HG03097 (cell line): Measurements from ENCODE around the gene SRRM1.
"Not testable (repeated sequence)": the region's sequence is repeated elsewhere in the genome, so short reads cannot be mapped to it uniquely, and the experiment has no call there.

Experiments used
- ATAC-seq: cut with Tn5 transposase; IDR thresholded peaks from one replicate; pipeline ENCODE4 v1.9.1; 2021; ENCODE audit not compliant: unreplicated experiment, low FRiP score

SRRM1 gene

DNA sequence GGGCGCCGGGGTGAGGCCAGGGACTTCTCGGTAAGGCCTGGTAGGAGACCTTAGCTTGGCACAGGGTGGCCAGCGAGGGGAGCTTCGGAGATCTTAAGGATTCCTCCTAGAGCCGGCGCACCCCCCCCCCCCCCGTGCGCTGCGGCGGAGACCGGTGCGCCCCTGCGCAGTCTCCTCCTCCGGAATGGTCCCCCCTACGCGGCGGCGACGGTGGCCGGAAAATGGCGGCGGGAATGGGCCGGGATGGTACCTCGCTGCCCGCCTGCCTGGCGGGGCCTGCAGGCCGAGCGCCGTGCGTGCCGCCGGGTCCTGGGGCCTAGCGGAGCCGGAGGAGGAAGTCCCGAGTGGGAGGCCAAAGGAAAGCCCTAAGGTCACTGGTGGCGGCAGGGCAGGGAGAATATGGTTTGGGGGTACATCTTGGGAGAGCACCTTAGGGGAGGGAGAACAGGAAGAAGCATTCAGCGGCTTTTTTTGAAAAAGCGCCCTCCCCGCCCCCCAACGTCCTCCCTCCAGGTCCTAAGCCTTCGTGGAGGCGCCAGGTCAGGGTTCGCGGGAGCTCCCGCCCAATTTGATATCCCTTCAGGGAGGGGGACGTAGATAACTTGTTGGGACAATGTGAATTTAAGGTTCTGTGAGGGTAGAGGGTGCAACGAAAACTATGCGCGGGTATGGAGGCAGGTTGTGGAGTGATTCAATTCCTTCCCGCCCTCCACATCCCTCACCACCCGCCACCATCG lies 429 bp downstream of the SRRM1 start:
- ATAC-seq, result peak; percentile 16

DNA sequence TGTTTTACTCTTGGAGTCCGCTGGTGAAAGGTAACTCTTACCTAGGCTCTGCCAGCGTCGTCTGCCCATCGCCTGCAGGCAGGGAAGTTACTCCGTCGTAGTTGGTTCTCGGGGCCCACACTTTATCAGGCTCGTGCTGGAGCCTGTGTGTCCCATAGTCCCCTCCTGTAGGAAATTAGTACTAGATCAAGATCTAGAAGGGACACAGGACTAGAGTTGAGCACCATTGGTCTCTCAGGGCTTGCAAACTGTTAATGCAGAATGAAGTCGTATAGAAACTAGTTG lies 940 bp downstream of the SRRM1 start:
- ATAC-seq, result no peak

DNA sequence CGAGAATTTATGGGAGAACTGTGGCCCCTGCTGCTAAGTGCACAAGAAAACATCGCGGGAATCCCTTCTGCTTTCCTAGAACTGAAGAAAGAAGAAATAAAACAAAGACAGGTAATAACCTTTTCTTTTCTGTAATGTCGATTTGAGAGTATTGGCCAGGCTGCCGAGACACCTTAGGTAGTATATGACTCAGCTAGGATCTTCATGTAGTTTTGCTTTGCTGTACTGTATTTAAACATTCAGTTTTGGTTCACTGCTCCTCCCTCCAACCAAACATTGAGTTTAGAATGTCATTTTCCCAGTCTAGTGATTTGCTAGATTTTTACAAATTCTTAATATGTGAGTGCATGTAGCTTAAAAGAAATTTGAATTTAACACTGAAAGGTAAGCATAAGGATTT lies 5.8 kb downstream of the SRRM1 start:
- no peak for ATAC-seq

DNA sequence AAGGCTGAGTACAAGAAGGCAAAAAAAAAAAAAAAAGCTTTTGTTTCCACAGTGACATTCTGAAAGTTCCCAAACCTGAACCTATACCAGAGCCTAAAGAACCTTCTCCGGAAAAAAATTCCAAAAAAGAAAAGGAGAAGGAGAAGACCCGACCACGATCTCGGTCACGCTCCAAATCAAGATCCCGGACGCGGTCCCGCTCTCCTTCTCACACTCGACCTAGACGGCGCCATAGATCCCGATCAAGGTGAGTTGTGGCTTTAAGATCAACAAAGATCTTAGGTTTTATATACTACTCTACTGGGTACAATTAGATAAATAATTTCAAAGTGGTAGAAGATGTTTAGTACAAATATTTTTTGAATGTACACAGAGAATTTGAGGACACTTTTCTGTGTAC lies 9.3 kb downstream of the SRRM1 start:
- ATAC-seq, result no peak

DNA sequence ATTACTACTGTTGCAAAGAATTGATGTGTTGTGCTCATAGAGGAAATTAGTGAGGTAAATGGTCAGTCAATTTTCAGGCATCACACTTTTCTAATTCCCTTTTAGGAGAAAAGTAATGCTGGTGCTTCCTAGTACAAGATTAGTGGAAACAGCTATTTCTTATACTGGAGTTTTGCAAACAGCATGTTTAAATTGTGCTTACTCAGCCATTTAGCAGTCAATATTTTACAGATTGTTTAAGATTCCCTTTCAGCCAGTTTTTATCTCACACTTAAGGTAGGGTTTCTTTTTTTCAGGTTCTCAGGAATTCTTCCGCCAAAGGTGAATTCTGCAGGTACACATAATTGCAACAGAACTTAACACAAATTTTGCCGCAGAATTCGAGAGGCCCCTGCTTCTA lies 10.9 kb downstream of the SRRM1 start:
- no peak for ATAC-seq

DNA sequence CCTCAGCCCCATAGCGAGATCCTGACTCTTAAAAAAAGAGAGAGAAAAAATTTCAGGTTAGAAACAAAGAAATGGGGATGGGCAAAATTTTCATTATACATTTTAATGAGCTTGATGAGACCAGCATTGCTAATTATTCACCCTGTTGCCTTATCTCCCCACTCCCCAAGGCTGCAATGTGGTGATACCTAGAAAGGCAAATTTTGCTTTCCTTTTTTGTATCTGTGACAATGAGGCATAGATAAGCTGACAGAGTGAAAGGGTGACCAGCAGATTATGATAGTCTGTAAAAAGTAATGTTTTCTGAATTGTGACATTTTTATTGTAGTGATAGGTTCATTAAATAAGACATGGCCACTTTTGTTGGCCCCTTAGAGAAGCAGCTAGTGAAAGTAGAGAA lies 12.9 kb downstream of the SRRM1 start:
- no peak for ATAC-seq

DNA sequence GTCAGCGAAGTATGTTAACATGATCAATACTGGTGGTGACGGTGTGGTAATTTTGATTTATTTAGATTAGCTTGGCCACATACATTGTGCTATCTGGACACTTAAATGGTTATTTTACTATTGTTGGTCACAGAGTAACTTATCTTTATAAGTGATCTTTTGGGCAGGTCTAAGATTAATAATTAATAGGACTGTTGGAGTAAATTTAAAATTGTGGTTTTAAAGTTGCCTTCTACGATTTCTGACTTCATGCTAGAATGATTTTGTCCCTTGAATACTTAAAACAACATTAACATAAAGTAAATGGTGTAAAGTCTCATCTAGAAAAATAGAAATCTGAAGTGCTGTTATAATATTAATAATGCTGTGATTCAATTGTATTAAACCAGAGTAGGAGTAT lies 14.7 kb downstream of the SRRM1 start:
- no peak for ATAC-seq

DNA sequence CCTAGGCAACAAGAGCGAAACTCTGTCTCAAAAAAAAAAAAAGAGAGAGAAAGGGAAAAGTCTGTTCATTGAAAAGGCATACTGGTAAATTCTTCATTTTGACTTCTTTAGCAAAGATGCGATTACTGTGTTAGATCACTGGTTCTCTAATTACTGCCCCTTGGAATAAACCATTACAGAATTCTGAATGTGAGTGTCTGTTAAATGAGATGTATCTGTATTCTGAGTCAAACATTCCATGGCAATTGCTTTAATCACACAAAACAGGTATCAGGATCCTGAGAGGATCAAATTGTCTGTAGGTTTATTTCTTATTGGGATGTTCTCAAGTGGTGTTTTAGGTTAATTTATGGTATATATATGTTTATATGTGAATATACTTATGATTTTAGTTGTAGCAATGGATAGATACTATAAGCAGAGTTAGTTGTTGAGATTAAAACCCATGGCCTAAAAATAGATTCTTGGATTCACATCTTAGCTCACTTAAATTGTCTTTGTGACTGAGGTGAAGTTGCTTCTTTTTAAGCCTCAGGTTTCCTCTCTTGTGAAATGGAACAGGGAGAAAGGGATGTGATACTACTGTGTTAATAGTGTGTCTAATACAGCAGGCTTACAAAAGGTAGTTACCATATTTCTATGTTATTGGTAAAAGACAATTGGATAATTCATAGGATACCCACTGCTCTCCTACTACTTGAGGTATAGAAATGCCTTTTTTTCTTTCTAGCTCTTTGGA lies 16.2 kb downstream of the SRRM1 start:
- ATAC-seq, result no peak

DNA sequence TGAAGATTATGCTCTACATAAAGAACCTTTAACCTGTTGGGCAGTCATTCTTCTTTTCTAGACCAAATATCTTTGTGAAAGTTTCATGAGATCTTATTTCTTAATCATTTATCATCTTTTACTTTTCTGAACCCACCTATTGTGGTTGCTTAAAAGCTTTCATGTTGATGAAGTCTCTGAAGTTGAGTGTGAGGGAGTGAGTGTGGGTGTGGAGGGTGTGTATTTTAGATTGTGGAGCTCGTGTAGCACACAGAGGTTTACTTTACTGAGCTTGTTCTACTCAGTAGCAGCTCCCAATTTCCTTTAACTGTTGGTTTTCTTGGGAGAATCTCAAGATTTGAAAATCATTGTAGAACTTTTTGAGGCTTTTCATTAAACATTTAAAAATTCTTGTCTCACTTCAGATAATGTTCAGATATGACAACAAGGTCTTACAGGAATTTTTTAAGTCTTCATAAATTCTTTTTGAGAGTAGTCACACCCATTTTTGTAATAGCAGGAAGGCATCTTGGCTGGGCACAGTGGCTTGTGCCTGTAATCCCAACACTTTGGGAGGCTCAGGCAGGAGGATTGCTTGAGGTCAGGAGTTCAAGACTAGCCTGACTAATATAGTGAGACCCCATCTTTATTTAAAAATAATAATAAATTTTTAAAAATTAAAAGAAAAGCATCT lies 17.0 kb downstream of the SRRM1 start:
- no peak for ATAC-seq

DNA sequence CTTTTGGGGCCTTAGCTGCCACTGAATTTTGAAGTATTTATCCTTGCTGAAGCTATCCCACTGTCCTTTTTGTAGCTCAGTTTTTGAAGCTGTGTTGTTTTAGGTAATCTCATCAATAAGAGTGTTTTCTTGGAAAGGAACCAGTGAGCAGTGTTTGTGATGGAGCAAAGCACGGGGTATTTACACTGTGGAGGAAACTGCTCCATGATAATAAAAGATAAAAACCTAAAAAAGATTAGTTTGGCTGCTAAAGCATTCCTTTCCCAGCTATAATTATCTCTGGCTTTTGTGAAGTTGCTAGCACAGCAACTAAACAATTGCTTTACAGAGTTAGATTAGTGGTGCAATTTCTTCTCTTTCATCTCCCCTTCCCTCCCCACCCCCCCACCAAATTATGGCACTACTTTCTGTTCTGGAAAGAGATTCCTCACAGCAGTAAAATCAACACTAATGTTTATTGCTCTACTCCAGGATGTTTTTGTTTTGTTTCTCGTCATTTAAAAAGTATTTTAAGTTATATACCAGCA lies 21.5 kb downstream of the SRRM1 start:
- ATAC-seq, result no peak

DNA sequence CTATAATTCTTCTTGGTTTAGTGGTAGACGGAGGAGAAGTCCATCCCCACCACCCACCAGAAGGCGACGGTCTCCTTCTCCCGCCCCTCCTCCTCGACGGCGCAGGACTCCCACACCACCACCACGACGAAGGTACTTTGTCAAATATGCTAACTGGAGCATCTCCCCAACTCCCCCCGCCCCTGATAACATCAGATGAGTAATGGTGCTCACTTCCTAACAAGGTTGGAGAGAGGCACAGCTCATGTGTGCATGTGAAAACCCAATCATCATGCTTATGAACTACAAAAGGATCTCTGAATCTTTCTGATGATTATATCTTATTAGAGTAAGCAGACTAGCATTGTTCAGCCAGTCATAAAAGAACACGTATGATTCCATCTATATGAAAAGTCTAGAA lies 23.7 kb downstream of the SRRM1 start:
- ATAC-seq, result no peak

DNA sequence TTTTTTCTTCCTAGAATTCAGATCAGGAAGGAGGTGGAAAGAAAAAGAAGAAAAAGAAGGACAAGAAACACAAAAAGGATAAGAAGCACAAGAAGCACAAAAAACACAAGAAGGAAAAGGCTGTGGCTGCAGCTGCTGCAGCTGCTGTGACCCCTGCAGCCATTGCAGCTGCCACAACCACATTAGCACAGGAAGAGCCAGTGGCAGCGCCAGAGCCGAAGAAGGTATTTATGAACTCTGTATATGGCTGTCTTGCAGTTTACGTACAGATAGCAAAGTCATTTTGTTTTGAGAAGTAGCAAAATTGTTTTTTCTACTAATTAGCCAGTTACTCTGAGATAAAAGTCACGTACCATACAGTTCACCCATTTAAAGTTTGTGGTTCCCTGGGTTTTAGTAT lies 28.3 kb downstream of the SRRM1 start:
- ATAC-seq, result not testable (repeated sequence)

DNA sequence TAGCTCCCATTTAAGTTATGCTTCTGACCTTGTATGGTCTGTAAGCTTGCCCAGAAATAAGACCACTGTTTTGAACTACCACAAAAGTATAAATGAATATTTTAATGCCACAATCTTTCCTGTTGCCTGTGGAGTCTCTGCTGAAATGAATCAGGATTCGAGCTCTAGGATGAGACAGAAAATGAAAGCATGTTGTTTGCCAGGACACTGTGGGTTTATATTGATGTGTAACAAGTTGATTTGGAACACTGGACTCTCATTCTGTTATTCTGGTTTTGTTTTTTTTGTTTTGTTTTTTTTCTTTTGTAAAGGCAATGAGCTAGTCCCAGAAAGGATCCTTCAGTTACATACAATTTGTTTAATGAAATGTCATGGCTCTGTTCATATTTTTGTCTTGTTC lies 29.6 kb downstream of the SRRM1 start:
- not testable (repeated sequence) for ATAC-seq

DNA sequence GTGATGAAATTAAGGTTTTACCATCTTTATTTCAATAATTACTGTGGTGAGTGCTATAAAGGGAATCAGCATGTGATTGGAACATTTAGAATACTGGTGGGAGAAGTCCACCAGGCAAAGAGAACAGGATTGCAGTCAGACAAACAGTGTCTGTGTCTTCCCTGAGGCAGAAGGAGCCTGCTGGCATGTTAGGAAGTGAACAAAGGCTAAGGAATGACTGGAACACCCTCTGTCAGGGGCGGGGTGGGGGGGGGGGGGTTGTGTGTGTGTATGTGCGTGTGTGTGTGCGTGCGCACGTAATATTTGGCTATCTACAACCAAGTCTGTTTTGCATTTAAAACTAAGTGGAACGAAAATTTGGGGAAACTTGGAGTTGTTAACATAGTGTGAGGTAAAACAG lies 30.2 kb downstream of the SRRM1 start:
- no peak for ATAC-seq

DNA sequence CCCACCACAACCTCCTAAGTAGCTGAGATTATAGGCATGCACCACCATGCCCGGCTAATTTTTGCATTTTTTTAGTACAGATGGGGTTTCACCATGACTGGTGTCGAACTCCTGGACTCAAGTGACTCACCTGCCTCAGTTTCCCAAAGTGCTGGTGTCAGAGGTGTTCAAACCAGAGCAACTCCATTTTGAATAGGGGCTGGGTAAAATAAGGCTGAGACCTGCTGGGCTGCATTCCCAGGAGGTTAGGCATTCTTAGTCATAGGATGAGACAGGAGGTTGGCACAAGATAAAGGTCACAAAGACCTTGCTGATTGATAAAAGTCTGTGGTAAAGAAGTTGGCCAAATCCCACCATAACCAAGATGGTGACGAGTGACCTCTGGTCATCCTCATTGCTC lies 35.3 kb downstream of the SRRM1 start:
- ATAC-seq, result not testable (repeated sequence)

DNA sequence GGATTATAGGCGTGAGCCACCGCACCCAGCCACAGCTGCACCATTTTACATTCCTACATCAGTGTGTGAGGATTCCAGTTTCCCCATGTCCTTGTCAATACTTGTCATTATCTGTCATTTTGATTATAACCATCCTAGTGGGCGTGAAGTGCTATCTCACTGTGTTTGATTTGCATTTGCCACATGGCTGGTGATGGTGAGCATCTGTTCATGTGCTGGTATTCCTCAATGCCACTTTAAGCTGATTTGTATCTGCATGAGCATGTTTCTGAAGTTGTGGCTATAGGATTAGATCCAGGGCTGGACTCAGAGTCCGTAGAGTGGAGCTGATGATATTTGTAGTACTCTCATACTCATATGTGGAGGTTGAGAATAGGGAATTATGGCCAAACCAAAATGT lies 36.6 kb downstream of the SRRM1 start:
- ATAC-seq, result no peak

DNA sequence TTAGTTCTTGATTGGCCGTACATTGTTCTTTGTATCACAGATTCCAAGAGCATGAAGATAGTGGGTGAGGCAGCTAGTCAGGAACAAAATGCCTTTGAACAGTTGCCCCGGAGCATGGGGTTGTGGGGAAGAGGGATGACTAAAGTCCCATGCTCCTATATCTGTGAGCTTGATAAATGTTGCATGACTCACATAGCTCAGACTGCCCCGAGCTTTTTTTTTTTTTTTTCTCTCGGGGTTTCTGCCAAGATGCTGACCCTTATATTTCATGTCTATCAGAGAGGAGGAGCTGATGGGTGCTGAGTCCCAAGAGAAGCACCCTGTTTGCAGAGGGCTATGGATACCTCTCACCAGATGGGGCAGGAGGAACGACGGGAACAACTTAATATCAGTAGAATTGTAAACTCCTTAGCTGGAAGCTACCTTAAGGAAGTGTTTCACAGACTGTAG lies 40.6 kb downstream of the SRRM1 start:
- no peak for ATAC-seq

DNA sequence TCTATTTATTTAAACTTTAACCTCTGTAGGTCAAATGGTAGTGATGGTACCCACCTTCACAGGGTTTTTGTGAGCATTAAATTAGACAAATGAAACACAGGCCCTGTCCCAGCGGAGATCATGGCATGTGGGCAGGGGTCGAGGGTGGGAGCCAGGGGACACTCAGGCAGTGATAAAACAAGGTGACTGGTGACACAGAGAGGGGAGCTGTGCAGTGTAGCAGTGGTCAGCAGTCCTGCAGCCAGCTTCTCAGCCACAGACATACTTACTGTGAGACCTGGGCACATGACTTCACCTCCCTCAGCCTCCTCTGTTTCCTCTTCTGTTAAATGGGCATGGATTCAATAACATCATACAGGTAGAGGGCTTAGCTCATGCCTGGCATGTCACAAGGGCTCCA lies 44.9 kb downstream of the SRRM1 start:
- ATAC-seq, result no peak

DNA sequence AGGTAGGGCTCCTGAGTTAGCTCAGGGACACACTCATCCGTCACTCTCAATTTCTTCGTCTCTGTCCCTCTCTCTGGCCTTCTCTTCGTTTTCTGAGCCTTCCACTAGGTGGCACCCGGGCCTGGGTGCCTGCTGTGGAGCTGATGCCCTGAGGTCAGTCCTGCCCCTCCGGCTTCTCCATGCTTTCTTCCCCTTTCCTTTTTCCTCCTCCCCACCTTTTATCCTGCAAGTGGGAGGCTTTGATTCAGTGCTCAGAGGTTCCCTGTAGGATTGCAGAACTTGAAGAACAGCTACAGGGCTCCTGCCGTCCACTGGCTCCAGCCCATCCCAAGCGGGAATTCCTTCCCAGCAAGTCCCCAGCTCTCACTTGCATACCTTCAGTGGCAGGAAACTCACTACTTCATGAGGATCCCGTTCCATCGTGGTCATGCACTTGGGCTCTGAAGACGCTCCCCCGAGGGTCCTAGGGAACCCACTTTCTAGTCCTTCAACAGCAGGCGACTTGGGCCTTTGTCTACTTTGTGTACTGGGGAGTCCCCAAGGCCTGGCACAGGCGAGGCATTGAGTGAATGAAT lies 45.6 kb downstream of the SRRM1 start:
- ATAC-seq, result no peak

DNA sequence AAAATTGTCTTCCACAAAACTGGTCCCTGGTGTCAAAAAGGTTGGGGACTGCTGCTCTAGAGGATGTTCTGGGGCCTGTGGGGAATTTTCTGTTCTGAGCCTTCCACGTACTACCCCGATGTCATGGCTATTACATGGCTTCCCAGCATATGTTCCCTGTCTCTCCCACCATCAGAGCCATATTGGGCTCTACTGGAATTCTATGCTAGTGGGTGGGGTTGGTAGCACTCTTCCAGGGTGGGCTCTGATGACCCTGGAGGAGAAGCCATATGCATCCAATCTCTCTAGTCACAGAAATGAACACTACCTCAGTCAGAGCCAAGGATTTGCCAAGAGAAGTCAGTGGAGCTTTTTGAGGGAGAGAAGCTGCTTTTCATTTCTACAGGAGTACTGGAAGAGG lies 47.9 kb downstream of the SRRM1 start:
- no peak for ATAC-seq

DNA sequence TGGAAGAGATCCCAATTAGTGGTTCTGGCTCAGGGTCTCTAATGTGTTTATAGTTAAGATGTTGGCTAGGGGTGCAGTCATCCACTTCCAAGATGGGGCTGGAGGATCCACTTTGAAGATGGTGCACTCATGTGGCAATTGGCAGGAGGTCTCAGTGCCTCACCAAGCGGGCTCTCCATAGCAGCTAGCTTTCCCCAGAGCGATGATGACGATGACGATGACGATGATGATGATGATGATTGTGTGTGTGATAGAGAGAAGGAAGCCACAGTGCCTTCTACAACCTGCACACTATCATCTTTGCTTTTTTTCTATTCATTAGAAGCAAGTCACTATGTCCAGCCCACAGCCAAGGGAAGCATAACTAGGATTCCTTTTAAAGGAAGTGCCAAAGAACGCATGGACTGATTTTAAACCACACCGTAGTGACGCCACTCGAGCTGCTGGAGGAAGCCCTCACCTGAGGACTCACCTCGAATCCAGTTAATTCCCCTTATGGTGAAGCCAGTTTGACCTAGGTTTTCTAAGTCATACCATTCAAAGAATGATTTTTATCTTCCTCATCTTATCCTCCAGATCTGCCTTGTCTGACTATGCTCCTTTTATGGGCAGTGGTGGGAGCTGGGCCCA lies 49.4 kb downstream of the SRRM1 start:
- no peak for ATAC-seq
